IMR-90 (cell line): ENCODE results near the gene NKX1-1. TPM values are rescaled to one million over a fixed set of nuclear protein-coding genes. Genes with fewer than 3 reads are reported as not detected.

Experiments used
- ATAC-seq: fragments of 200-7000 bp; cut with Tn5 transposase; 2 replicates; pipeline ENCODE4 v1.9.1; 2020; ENCODE audit warnings: low read depth, mild to moderate bottlenecking, moderate library complexity
- BruUV-seq: library from RNA; stranded (reverse); fragments of 400-500 nt; replicated peaks from 2 replicates; lab custom pipeline; 2021; lab: Mats Ljungman, UMichigan
- CTCF ChIA-PET: fragments of 300-600 bp; formaldehyde crosslinking; extraction: SDS; loops from one replicate; lab custom pipeline; 2021; ENCODE audit warnings: antibody characterized with exemption; lab: Yijun Ruan, JAX
- POLR2A ChIA-PET: fragments of 300-600 bp; sonication (Branson Sonifier 250); formaldehyde crosslinking; loops from one replicate; lab custom pipeline; 2022; ENCODE audit warnings: antibody characterized with exemption; ENCODE audit not compliant: unreplicated experiment; lab: Charles Lee
- DNase-seq: peaks from one replicate; pipeline ENCODE4 v3.0.0; 2013
- H2AFZ ChIP-seq: replicated peaks from 2 replicates; pipeline ENCODE3; 2013; ENCODE audit warnings: low read length, mild to moderate bottlenecking; ENCODE audit not compliant: poor library complexity
- H2AK5ac ChIP-seq: 2 replicates; pipeline ENCODE4 v1.6.1; 2013; ENCODE audit warnings: low read depth, low read length, inconsistent platforms
- H2AK9ac ChIP-seq: replicated peaks from 2 replicates; pipeline ENCODE3; 2013; ENCODE audit warnings: mild to moderate bottlenecking, low read depth, low read length, moderate library complexity; ENCODE audit not compliant: poor library complexity
- H2BK120ac ChIP-seq: 2 replicates; pipeline ENCODE4 v1.6.1; 2013; ENCODE audit warnings: low read depth, low read length, inconsistent platforms
- H2BK15ac ChIP-seq: 3 replicates; pipeline ENCODE4 v1.6.1; 2013; ENCODE audit warnings: low read depth, low read length, inconsistent platforms
- H2BK20ac ChIP-seq: 2 replicates; pipeline ENCODE4 v1.6.1; 2013; ENCODE audit warnings: low read depth, mild to moderate bottlenecking, inconsistent platforms, low read length, moderate library complexity
- H2BK5ac ChIP-seq: 2 replicates; pipeline ENCODE4 v1.6.1; 2013; ENCODE audit warnings: mild to moderate bottlenecking, low read depth, low read length, inconsistent platforms; ENCODE audit not compliant: poor library complexity, severe bottlenecking
- H3K14ac ChIP-seq: replicated peaks from 2 replicates; pipeline ENCODE4 v1.6.1; 2013; ENCODE audit warnings: low read depth, low read length, inconsistent platforms
- H3K18ac ChIP-seq: 2 replicates; pipeline ENCODE4 v1.6.1; 2013; ENCODE audit warnings: low read depth, low read length, control low read depth
- H3K23ac ChIP-seq: 2 replicates; pipeline ENCODE4 v1.6.1; 2013; ENCODE audit warnings: low read depth, low read length, inconsistent platforms
- H3K27ac ChIP-seq: 2 replicates; pipeline ENCODE4 v1.5.1; 2013; ENCODE audit warnings: mild to moderate bottlenecking, control low read depth, low read length; ENCODE audit not compliant: insufficient read depth
- H3K27me3 ChIP-seq: 2 replicates; pipeline ENCODE4 v1.6.1; 2013; ENCODE audit warnings: low read length; ENCODE audit not compliant: control insufficient read depth, insufficient read depth
- H3K36me3 ChIP-seq: 2 replicates; pipeline ENCODE4 v1.6.1; 2013; ENCODE audit warnings: low read length, mixed read lengths; ENCODE audit not compliant: control insufficient read depth, insufficient read depth
- H3K4ac ChIP-seq: 2 replicates; pipeline ENCODE4 v1.6.1; 2013; ENCODE audit warnings: low read depth, low read length, inconsistent platforms
- H3K4me1 ChIP-seq: 2 replicates; pipeline ENCODE4 v1.6.1; 2013; ENCODE audit warnings: low read length, mixed read lengths; ENCODE audit not compliant: control insufficient read depth, insufficient read depth
- H3K4me2 ChIP-seq: 2 replicates; pipeline ENCODE4 v1.6.1; 2013; ENCODE audit warnings: low read depth, mild to moderate bottlenecking, control low read depth, low read length, moderate library complexity
- H3K4me3 ChIP-seq: 2 replicates; pipeline ENCODE4 v1.5.1; 2013; ENCODE audit warnings: low read depth, mild to moderate bottlenecking, control low read depth, low read length, moderate library complexity; ENCODE audit not compliant: insufficient read depth
- H3K56ac ChIP-seq: 2 replicates; pipeline ENCODE4 v1.6.1; 2013; ENCODE audit warnings: low read length, inconsistent platforms; ENCODE audit not compliant: insufficient read depth; ENCODE audit errors: extremely low read depth
- H3K79me1 ChIP-seq, 2 experiments: 2 replicates each; pipeline ENCODE4 v1.6.1; 2013; ENCODE audit warnings: low read length in 2 of 2, inconsistent platforms in 1 of 2, low read depth in 1 of 2
- H3K9ac ChIP-seq: 2 replicates; pipeline ENCODE4 v1.6.1; 2013; ENCODE audit warnings: low read depth, low read length, control low read depth
- H3K9me1 ChIP-seq: 2 replicates; pipeline ENCODE4 v1.6.1; 2013; ENCODE audit warnings: low read length, inconsistent platforms; ENCODE audit not compliant: insufficient read depth
- H3K9me3 ChIP-seq: 2 replicates; pipeline ENCODE4 v1.6.1; 2013; ENCODE audit warnings: low read length; ENCODE audit not compliant: control insufficient read depth, insufficient read depth
- H4K20me1 ChIP-seq: 2 replicates; pipeline ENCODE4 v1.6.1; 2013; ENCODE audit warnings: low read length, inconsistent platforms; ENCODE audit not compliant: insufficient read depth
- H4K5ac ChIP-seq: 2 replicates; pipeline ENCODE4 v1.6.1; 2013; ENCODE audit warnings: mild to moderate bottlenecking, low read depth, low read length, control low read depth
- H4K8ac ChIP-seq, 2 experiments: 2 replicates each; pipeline ENCODE4 v1.6.1; 2013; ENCODE audit warnings: low read depth in 2 of 2, low read length in 2 of 2, control low read depth in 1 of 2, inconsistent platforms in 1 of 2
- H4K91ac ChIP-seq: 2 replicates; pipeline ENCODE4 v1.6.1; 2013; ENCODE audit warnings: low read depth, low read length, inconsistent platforms; ENCODE audit not compliant: insufficient read depth
- CEBPB ChIP-seq: IDR thresholded peaks from 2 replicates; pipeline ENCODE4 v1.6.1; 2012; ENCODE audit warnings: low read depth, low read length, improper control_type of control experiment
- MXI1 ChIP-seq: IDR thresholded peaks from 2 replicates; pipeline ENCODE4 v1.6.1; 2012; ENCODE audit warnings: low read depth, mild to moderate bottlenecking, low read length, moderate library complexity, borderline replicate concordance
- RCOR1 ChIP-seq: IDR thresholded peaks from 2 replicates; pipeline ENCODE4 v1.6.1; 2012; ENCODE audit warnings: mild to moderate bottlenecking, low read length, improper control_type of control experiment; ENCODE audit not compliant: insufficient replicate concordance
- USF2 ChIP-seq: fragments of 150-350 bp; IDR thresholded peaks from 2 replicates; pipeline ENCODE4 v1.6.1; 2017; ENCODE audit warnings: mild to moderate bottlenecking, antibody characterized with exemption, low read length, low read depth
- WGBS, 2 experiments: methylation state at CpG; one replicate each; pipeline versions ENCODE4 v1.1.5 to v1.1.7; 2013; ENCODE audit warnings: missing lambda C conversion rate in 2 of 2; ENCODE audit not compliant: insufficient read length in 1 of 2; ENCODE audit errors: extremely low coverage in 2 of 2; 5-methylcytosine and 5-hydroxymethylcytosine counted together
- dilution Hi-C: fragments of 300-500 bp; cut with HindIII; formaldehyde crosslinking; loops from one replicate; pipeline ENCODE4 v1.14.3; 2018; ENCODE audit warnings: low sequenced_read_pairs; ENCODE audit not compliant: unreplicated experiment
- in situ Hi-C: fragments of 300-500 bp; cut with MboI; formaldehyde crosslinking; loops from 3 replicates; pipeline ENCODE4 v1.14.3; 2019; ENCODE audit warnings: low sequenced_read_pairs, inconsistent platforms, mixed read lengths
- intact Hi-C: fragments of 100-400 bp; cut with micrococcal nuclease; formaldehyde crosslinking; loops from 2 replicates; pipeline ENCODE4 v1.10.0; 2022
- polyA plus RNA-seq, 3 experiments: library from polyadenylated mRNA; depleted of rRNA; stranded (reverse); fragments of >200 nt; gene quantifications; 2 replicates each; pipeline ENCODE4 v1.2.3, GENCODE V29; 2012; ENCODE audit warnings: low replicate concordance in 1 of 3
- total RNA-seq: library from RNA; depleted of rRNA; stranded (reverse); fragments of >200 nt; gene quantifications from 2 replicates; pipeline ENCODE4 v1.2.3, GENCODE V29; 2012

Gene NKX1-1
- total and polyA plus RNA-seq, 2 of the 4 experiments (the other 2 are of a cell fraction): not detected

DNA sequence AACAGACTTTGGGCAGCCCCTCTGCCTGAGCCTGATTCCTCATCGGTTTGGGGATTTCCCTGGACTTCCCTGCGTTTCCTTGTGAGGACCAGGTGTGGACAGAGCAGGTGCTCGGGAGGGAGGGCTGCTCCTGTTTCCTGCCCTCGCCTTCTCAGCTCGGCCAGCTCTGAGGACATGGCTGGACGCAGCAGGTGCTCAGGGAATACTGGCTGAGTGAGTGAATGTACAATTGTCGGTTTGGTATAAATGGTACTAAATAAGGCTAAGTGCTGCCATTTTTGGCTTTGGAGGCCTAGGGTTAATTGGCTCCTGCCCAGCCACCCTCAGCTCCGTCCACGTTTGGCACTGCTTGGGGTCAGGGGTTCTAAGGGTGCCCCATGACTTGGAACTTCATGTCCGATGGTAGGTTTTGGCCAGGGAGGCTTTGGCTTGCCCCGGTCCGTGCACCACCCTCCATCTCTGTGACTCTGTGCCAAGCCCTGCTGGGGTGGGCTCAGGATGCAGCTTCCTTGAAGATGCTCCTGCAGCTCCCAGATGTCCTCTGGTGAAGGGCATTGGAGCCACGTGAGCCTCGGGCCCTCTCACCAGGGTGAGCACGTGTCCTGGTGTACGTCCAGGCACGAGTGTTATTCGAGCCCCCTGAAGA is 45.0 kb upstream of the NKX1-1 start:
- ChIA-PET CTCF (no interaction called here), POLR2A (no interaction called here)
- no peaks in the 10 kb centered on the region for H4K20me1 ChIP-seq
- no peak overlapping the region for H2AK9ac ChIP-seq
- BruUV-seq: no TSS peak
- H3K79me1 ChIP-seq: no peaks in the 10 kb centered on the region
- peak overlapping the region; percentile 43 for H2AFZ ChIP-seq
- H4K91ac ChIP-seq: no peak overlapping the region
- H3K4me2 ChIP-seq: no peak overlapping the region
- no peak overlapping the region for H3K4ac ChIP-seq
- intact Hi-C loops (no loop called here), in situ Hi-C loops (no loop called here), dilution Hi-C loops (no loop called here)
- no peaks in the 10 kb centered on the region for H3K36me3 ChIP-seq
- H2AK5ac ChIP-seq: no peak overlapping the region
- H3K27ac ChIP-seq: no peak overlapping the region
- no peak overlapping the region for H2BK5ac ChIP-seq
- H3K9ac ChIP-seq: no peak overlapping the region
- H3K9me1 ChIP-seq: no peaks in the 10 kb centered on the region
- H2BK15ac ChIP-seq: no peak overlapping the region
- H4K8ac ChIP-seq: no peak overlapping the region
- no peak overlapping the region for H3K14ac ChIP-seq
- no peak overlapping the region for H3K56ac ChIP-seq
- H3K9me3 ChIP-seq: peaks cover 3% of the 10 kb centered on the region; the same call in 1 of the 2 replicates
- TF ChIP-seq RCOR1 (no peak), MXI1 (no peak), CEBPB (no peak), USF2 (no peak)
- H3K18ac ChIP-seq: no peak overlapping the region
- no peak overlapping the region for H3K4me3 ChIP-seq
- H2BK120ac ChIP-seq: no peak overlapping the region
- H3K27me3 ChIP-seq: peaks cover 3% of the 10 kb centered on the region
- H3K4me1 ChIP-seq: no peaks in the 10 kb centered on the region
- 76% methylated on average over 5 of the region's 18 CpGs; no CpG with 5 or more reads in 1 of the 2 experiments for WGBS, 2 experiments
- DNase-seq (no peak), ATAC-seq (no peak)
- no peak overlapping the region for H4K5ac ChIP-seq
- no peak overlapping the region for H3K23ac ChIP-seq
- no peak overlapping the region for H2BK20ac ChIP-seq
